GM19463 (cell line): ENCODE measurements around the gene AKAP13.

ENCODE experiments used
- ATAC-seq: cut with Tn5 transposase; IDR thresholded peaks from one replicate; pipeline ENCODE4 v1.9.1; 2021; ENCODE audit warnings: mild to moderate bottlenecking, moderate library complexity; ENCODE audit not compliant: unreplicated experiment

Gene AKAP13

GRCh38 chr15:85723960-85724945 lies 343.9 kb downstream of the AKAP13 start:
- ATAC-seq, result no peak

- ATAC-seq, result no peak
Observed at GRCh38 chr15:85725019-85725418, 344.6 kb downstream of the AKAP13 start.

- no peak for ATAC-seq
Observed at GRCh38 chr15:85725564-85725963, 345.2 kb downstream of the AKAP13 start.

GRCh38 chr15:85726454-85726853 lies 346.1 kb downstream of the AKAP13 start:
- ATAC-seq, result no peak

GRCh38 chr15:85727068-85727467 lies 346.7 kb downstream of the AKAP13 start:
- ATAC-seq, result no peak

- ATAC-seq, result peak; percentile 81
Observed at GRCh38 chr15:85730001-85730820, 349.8 kb downstream of the AKAP13 start.

GRCh38 chr15:85733416-85733815 lies 353.0 kb downstream of the AKAP13 start:
- ATAC-seq, result no peak

- ATAC-seq, result no peak
Observed at GRCh38 chr15:85737061-85737460, 356.7 kb downstream of the AKAP13 start.

GRCh38 chr15:85741021-85741421 lies 360.6 kb downstream of the AKAP13 start:
- ATAC-seq, result no peak

GRCh38 chr15:85741662-85742061 lies 361.3 kb downstream of the AKAP13 start:
- no peak for ATAC-seq

GRCh38 chr15:85742186-85742821 lies 361.9 kb downstream of the AKAP13 start:
- ATAC-seq, result no peak

- ATAC-seq, result no peak
Observed at GRCh38 chr15:85743392-85744055, 363.1 kb downstream of the AKAP13 start.

- ATAC-seq, result no peak
Observed at GRCh38 chr15:85744579-85744978, 364.2 kb downstream of the AKAP13 start.

GRCh38 chr15:85745023-85745422 lies 364.6 kb downstream of the AKAP13 start:
- ATAC-seq, result no peak

- ATAC-seq, result no peak
Observed at GRCh38 chr15:85745525-85746150, 365.2 kb downstream of the AKAP13 start.

- no peak for ATAC-seq
Observed at GRCh38 chr15:85746641-85747040, 366.2 kb downstream of the AKAP13 start.

- ATAC-seq, result no peak
Observed at GRCh38 chr15:85748176-85748575, 367.8 kb downstream of the AKAP13 start.

- no peak for ATAC-seq
Observed at GRCh38 chr15:85748729-85749128, 368.3 kb downstream of the AKAP13 start.

- ATAC-seq, result no peak
Observed at GRCh38 chr15:85749261-85750151, 369.1 kb downstream of the AKAP13 start.
